Stimulated activated CD8-positive, alpha-beta memory T cell treated with anti-CD3 and anti-CD28 coated beads, Interleukin-15, amount 100 ng/mL, for 24 hours (primary cell): ENCODE measurements around the gene MED8.

ENCODE experiments used
- DNase-seq: peaks from one replicate; pipeline ENCODE4 v3.0.0-alpha.2; 2020; ENCODE audit warnings: low read depth

The MED8 gene

GRCh38 chr1:43334453-43335205 is 55.0 kb downstream of the MED8 start:
- no peak for DNase-seq
